Heart right ventricle (tissue), 16 donors: ENCODE measurements around the gene DYSF. TPM values are rescaled to one million over a fixed set of nuclear protein-coding genes. Genes with fewer than 3 reads are reported as not detected.

Experiments used
- ATAC-seq, 8 donors: fragments of 200-7000 bp; cut with Tn5 transposase; one replicate each; pipeline ENCODE4 v1.9.1; 2020; ENCODE audit warnings: mild to moderate bottlenecking in 8 of 8, moderate library complexity in 8 of 8, moderate number of reproducible peaks in 1 of 8
- DNase-seq, 2 donors: peaks; one replicate each; pipeline ENCODE4 v3.0.0-alpha.2; 2020
- H3K27ac ChIP-seq, 10 donors: fragments of 200-600 bp; sonication (generic) in 2 of 10; one replicate each; pipeline versions ENCODE4 v1.5.0 to v1.8.0; 2020 to 2022; ENCODE audit warnings: mild to moderate bottlenecking in 3 of 10
- H3K27me3 ChIP-seq, 7 donors: fragments of 200-600 bp; one replicate each; pipeline ENCODE4 v1.8.0; 2021 to 2022; ENCODE audit warnings: mild to moderate bottlenecking in 2 of 7
- H3K36me3 ChIP-seq, 9 donors: fragments of 200-600 bp; sonication (generic) in 1 of 9; one replicate each; pipeline versions ENCODE4 v1.5.0 to v1.8.0; 2020 to 2022; ENCODE audit warnings: mild to moderate bottlenecking in 2 of 9
- H3K4me1 ChIP-seq, 9 donors: fragments of 200-600 bp; sonication (generic) in 1 of 9; one replicate each; pipeline versions ENCODE4 v1.5.0 to v1.8.0; 2020 to 2022; ENCODE audit warnings: mild to moderate bottlenecking in 4 of 9
- H3K4me3 ChIP-seq, 10 donors: fragments of 200-600 bp; sonication (generic) in 2 of 10; one replicate each; pipeline versions ENCODE4 v1.5.0 to v1.8.0; 2020 to 2022; ENCODE audit warnings: mild to moderate bottlenecking in 7 of 10, moderate library complexity in 2 of 10
- H3K9me3 ChIP-seq, 11 donors: fragments of 200-600 bp in 10 of 11; sonication (generic) in 2 of 11; one replicate each; pipeline versions ENCODE4 v1.5.0 to v1.8.0; 2013 to 2022; ENCODE audit warnings: mild to moderate bottlenecking in 2 of 11, control low read depth in 1 of 11, moderate library complexity in 1 of 11
- WGBS, 2 donors: extraction: QIAGEN DNeasy Blood & Tissue Kit; methylation state at CpG; one replicate each; pipeline ENCODE4 v1.1.7; 2013; ENCODE audit warnings: inconsistent platforms in 1 of 2; 5-methylcytosine and 5-hydroxymethylcytosine counted together
- intact Hi-C, 10 donors: fragments of 100-400 bp; cut with DNase I; formaldehyde crosslinking; loops; one replicate each; pipeline versions ENCODE4 v1.11.1 to v1.14.2; 2022
- polyA plus RNA-seq, 2 donors: library from polyadenylated mRNA; stranded (reverse); fragments of 200-250 nt; gene quantifications; one replicate each; pipeline ENCODE4 v1.2.3, GENCODE V29; 2013
- total RNA-seq, 10 donors: library from RNA; stranded (reverse); fragmentation: NEBNext Ultra II Directional in 3 of 10; extraction: Animal tissue kit (Norgen Biotek cat#: 25700) in 3 of 10; gene quantifications; one replicate each; pipeline versions ENCODE4 v1.2.1 to v1.2.4, GENCODE V29; 2021 to 2023
- TF ChIP-seq, protein P1 (sequence below), 9 donors: fragments of 200-600 bp; sonication (generic) in 2 of 9; IDR thresholded peaks; one replicate each; pipeline versions ENCODE4 v1.5.0 to v1.8.0; 2021 to 2022; ENCODE audit warnings: antibody characterized with exemption in 9 of 9, mild to moderate bottlenecking in 5 of 9, moderate library complexity in 1 of 9
- donor health status: Arrhythmogenic right ventricular cardiomyopathy.
- donor health status: ischemic (EF 13 %, LVEDD 7.1; RV severe dilation, severe dysfunction).
- donor health status: healthy with polysubstance abuse.
- donor health status: DM: no; HTN: yes; CAD: no.
- donor health status: DM: no; HTN: no; CAD: no.
- donor health status: ischemic (EF 25% LVEDD 6.9; RV normal size, moderate dysfunction).
- donor health status: ischemic (EF 25% LVEDD 5.7; RV mildly dilated, moderate dysfunction).
- donor health status: healthy.
- donor health status: DM: yes; HTN: yes; CAD: no.
- donor health status: Ischemic cardiomyopathy.
- donor health status: ischemic (EF 35%, LVEDD 5.7; RV mildly dilated, moderate dysfunction).
- donor health status: nonischemic (EF 11% LVEDD 7.7; RV severe dilation, severe dysfunction).
- donor health status: DM: yes; HTN: yes; CAD: no.
- donor health status: PGD.
- donor health status: ischemic (EF 29% LVEDD 5.4; RV normal size, mild dysfunction).
- donor health status: nonischemic (EF 23%, LVEDD 6.1; RV moderate dilation, normal function).

The DYSF gene
- total and polyA plus RNA-seq, 12 donors, result 20.6 to 100 (median 64.8) TPM

DNA sequence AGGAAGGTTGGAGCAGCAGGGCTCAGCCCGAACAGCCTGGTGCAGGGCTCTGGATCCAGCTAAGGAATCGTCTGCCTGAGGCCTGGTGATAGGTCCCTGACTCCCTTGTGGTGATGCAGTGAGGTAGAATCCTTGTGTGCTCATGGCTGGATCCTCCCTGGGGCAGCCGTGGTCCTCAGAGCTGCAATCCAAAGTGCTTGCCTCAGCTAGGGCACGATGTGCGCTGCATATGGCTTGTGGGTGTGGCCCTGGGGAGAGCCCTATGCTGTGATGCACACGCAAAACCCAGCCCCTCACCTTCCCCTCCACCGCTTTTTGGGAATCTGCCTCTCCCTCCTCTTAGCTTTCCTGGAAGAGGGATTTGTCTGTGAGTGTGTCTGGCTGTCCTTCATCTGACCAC, 142.2 kb downstream of the DYSF start:
- ATAC-seq (no peak), DNase-seq (no peak)
- H3K9me3 ChIP-seq, result no peaks in the 10 kb centered on the region
- no peaks in the 10 kb centered on the region for H3K27me3 ChIP-seq
- TF ChIP-seq, protein P1, sequence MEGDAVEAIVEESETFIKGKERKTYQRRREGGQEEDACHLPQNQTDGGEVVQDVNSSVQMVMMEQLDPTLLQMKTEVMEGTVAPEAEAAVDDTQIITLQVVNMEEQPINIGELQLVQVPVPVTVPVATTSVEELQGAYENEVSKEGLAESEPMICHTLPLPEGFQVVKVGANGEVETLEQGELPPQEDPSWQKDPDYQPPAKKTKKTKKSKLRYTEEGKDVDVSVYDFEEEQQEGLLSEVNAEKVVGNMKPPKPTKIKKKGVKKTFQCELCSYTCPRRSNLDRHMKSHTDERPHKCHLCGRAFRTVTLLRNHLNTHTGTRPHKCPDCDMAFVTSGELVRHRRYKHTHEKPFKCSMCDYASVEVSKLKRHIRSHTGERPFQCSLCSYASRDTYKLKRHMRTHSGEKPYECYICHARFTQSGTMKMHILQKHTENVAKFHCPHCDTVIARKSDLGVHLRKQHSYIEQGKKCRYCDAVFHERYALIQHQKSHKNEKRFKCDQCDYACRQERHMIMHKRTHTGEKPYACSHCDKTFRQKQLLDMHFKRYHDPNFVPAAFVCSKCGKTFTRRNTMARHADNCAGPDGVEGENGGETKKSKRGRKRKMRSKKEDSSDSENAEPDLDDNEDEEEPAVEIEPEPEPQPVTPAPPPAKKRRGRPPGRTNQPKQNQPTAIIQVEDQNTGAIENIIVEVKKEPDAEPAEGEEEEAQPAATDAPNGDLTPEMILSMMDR (IDR thresholded peaks at IDR 0.05), result no peak
- H3K36me3 ChIP-seq, result peaks cover 0 to 96% (median 11%) of the 10 kb centered on the region in 9 donors
- 81 to 90% methylated on average over 7 of the region's 7 CpGs for WGBS, 2 donors
- no peak overlapping the region for H3K27ac ChIP-seq
- intact Hi-C loops, result no loop called here
- no peak overlapping the region for H3K4me3 ChIP-seq
- no peaks in the 10 kb centered on the region for H3K4me1 ChIP-seq

DNA sequence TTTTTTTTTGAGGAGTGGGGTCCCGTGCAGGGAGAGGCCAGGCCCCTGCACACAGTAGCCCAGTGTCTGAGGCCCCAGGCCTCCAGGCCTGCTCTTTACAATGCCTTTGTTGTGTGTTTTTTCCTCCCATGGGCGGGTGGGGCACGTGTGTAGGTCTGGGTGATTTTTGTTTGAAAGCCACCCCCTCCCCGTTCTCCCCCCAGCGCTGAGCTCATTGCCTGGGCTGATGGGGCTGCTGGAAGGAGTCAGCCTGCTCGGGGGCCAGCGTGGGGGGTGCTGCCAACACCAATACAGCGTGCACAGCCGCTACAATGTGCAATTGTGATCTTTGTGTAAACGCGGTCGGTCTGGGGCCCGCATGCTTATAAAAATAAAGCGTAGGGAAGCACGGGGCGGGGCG, 142.7 kb downstream of the DYSF start:
- no peak for DNase-seq

DNA sequence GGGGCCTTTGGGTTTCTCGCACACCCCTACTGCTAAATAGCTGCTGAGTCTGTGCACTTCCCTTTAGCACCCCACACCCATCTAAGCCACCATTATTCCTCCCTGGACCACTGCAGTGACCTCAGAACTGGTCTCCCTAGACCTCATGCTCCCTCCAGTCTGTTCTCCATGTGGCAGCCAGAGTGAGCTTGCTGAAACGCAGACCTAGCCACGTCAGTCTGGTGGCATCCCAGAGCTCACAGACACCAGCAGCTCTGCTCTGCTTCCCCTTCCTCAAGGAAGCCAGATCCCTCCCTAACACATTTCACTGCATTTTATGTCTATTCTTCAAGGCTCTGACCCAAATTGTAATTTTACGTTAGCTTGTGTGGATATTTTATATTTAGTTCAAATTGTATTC, 144.4 kb downstream of the DYSF start:
- H3K4me3 ChIP-seq, result no peak overlapping the region
- no peak for DNase-seq
- intact Hi-C loops, result no loop called here
- no peak overlapping the region for H3K27ac ChIP-seq
- TF ChIP-seq, protein P1 (IDR thresholded peaks at IDR 0.05), result no peak
- WGBS, 2 donors, result 94 to 96% methylated on average over 4 of the region's 4 CpGs
- no peaks in the 10 kb centered on the region for H3K9me3 ChIP-seq
- peaks cover 0 to 3% (median 0%) of the 10 kb centered on the region in 9 donors for H3K4me1 ChIP-seq
- ATAC-seq, result no peak
- peaks cover 0 to 95% (median 6%) of the 10 kb centered on the region in 9 donors for H3K36me3 ChIP-seq
- no peaks in the 10 kb centered on the region for H3K27me3 ChIP-seq

More for the DNA sequence above, 142.7 kb downstream of the DYSF start:
- Histone ChIP-seq H3K4me1 (no peaks in the 10 kb centered on the region), H3K27ac (no peak overlapping the region), H3K36me3 (peaks cover 0 to 96% (median 7%) of the 10 kb centered on the region in 9 donors), H3K9me3 (no peaks in the 10 kb centered on the region), H3K4me3 (no peak overlapping the region), H3K27me3 (no peaks in the 10 kb centered on the region)
- 76 to 78% methylated on average over 17 of the region's 17 CpGs for WGBS, 2 donors
- intact Hi-C loops, result no loop called here
- TF ChIP-seq, protein P1 (IDR thresholded peaks at IDR 0.05), result no peak
- no peak for ATAC-seq

DNA sequence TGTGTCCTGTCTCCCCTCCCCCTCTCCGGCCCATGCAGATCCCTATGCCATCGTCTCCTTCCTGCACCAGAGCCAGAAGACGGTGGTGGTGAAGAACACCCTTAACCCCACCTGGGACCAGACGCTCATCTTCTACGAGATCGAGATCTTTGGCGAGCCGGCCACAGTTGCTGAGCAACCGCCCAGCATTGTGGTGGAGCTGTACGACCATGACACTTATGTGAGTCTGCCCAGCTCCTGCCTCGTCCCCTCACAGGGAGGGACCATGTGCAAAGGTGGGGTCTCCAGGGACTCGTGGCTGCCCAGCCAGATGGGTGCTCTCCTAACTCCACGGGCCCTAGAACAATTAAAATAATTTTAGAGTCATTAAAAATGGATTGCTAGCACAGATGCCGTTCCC, 145.2 kb downstream of the DYSF start:
- intact Hi-C loops, result no loop called here
- peaks cover 0 to 97% (median 6%) of the 10 kb centered on the region in 9 donors for H3K36me3 ChIP-seq
- no peak for DNase-seq

More for the DNA sequence above, 145.2 kb downstream of the DYSF start:
- Histone ChIP-seq H3K9me3 (no peaks in the 10 kb centered on the region), H3K27ac (no peak overlapping the region), H3K4me1 (peaks cover 0 to 10% (median 7%) of the 10 kb centered on the region in 9 donors), H3K27me3 (no peaks in the 10 kb centered on the region), H3K4me3 (no peak overlapping the region)
- no peak for ATAC-seq
- TF ChIP-seq, protein P1 (IDR thresholded peaks at IDR 0.05), result no peak
- WGBS, 2 donors, result 93% methylated on average over 14 of the region's 14 CpGs
